ENCODE results near the gene COX5B. TPM values are rescaled to one million over a fixed set of nuclear protein-coding genes. Genes with fewer than 3 reads are reported as not detected.

The COX5B gene
- total RNA-seq, 1 experiment from 2014 or later = 196 TPM

DNA sequence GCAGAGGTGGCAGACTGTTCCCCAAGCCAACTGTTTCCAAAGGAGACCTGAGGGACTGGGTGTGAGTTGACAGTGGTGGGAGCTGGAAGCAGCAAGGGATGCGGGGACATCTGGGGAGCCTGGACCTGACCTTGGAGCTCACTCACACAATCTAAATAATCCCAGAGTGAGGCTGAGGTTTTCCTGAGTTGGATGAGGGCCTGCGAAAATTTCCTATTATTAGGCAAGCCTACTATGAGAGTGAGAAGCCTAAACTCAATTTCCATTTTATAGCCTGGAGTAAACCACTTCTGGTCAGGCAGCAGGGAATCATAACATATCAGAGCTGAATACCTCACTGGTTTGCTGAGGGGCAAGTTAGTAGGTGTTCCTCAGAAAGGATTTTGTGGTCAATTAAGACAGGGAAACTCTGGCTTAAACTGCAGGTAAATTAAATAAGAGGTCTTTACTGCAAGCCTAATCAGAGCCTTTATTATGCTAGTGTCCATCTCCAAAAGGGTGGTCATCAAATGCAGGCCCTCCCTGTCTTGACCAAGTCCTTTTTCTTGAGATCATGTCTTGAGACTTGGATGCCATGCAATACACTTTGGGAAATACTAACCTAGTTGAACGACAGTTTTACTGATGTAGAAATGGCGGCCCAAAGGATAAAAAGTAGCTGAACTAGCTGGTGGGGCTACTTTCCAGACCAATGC lies 1.7 kb upstream of the COX5B start:
- Mint-ChIP-seq H3K27me3 (ENCODE audit: unreplicated experiment) (peaks cover 3% of the 10 kb centered on the region), H3K27ac (ENCODE audit: unreplicated experiment) (no peak overlapping the region), H3K4me1 (ENCODE audit: low read depth, unreplicated experiment) (peaks cover 17% of the 10 kb centered on the region), H3K36me3 (ENCODE audit: insufficient read depth, unreplicated experiment) (peaks cover 32% of the 10 kb centered on the region), H3K4me3 (ENCODE audit: low read depth, unreplicated experiment) (no peak overlapping the region), H3K9me3 (ENCODE audit: low read depth, unreplicated experiment) (no peaks in the 10 kb centered on the region)
- CTCF ChIA-PET = no interaction called here
- TF ChIP-seq, protein P1, sequence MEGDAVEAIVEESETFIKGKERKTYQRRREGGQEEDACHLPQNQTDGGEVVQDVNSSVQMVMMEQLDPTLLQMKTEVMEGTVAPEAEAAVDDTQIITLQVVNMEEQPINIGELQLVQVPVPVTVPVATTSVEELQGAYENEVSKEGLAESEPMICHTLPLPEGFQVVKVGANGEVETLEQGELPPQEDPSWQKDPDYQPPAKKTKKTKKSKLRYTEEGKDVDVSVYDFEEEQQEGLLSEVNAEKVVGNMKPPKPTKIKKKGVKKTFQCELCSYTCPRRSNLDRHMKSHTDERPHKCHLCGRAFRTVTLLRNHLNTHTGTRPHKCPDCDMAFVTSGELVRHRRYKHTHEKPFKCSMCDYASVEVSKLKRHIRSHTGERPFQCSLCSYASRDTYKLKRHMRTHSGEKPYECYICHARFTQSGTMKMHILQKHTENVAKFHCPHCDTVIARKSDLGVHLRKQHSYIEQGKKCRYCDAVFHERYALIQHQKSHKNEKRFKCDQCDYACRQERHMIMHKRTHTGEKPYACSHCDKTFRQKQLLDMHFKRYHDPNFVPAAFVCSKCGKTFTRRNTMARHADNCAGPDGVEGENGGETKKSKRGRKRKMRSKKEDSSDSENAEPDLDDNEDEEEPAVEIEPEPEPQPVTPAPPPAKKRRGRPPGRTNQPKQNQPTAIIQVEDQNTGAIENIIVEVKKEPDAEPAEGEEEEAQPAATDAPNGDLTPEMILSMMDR (IDR thresholded peaks at IDR 0.05; ENCODE audit: unreplicated experiment) = no peak
- DNase-seq = no peak
- intact Hi-C loops (cut with micrococcal nuclease; ENCODE audit: unreplicated experiment) = no loop called here
- no TSS peak for BruUV-seq (replicated peaks)

DNA sequence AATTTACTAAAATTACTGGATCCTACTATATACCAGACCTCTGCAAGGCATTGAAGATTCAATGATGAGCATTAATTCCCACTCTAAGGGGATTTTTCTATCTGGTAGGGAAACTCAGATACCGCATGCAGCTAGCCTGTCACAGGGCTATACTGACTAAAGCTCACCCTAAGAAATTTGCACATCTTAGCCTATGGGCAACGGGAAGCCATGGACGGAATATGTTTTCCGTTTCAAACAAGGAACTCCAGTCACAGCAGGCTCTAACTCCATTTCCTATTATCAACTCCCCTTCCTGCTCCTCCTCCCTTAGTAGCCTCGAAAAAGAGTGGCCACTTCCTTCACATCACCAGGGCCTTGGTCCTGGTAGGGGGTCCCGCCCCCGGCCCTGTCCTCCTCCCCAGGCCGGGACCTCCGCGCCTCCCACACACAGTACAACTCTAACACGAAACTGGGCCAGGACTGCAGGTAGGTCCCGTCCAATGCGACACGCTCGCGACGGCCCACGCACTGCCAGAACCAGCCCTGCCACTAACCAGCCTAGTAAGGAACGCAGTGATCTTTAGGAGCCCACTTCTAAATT lies 659 bp upstream of the COX5B start:
- Mint-ChIP-seq H3K9me3 (ENCODE audit: low read depth, unreplicated experiment) (no peaks in the 10 kb centered on the region), H3K4me3 (ENCODE audit: low read depth, unreplicated experiment) (peak overlapping the region; percentile 98), H3K4me1 (ENCODE audit: low read depth, unreplicated experiment) (peaks cover 17% of the 10 kb centered on the region), H3K36me3 (ENCODE audit: insufficient read depth, unreplicated experiment) (peaks cover 42% of the 10 kb centered on the region), H3K27me3 (ENCODE audit: unreplicated experiment) (no peaks in the 10 kb centered on the region), H3K27ac (ENCODE audit: unreplicated experiment) (peak overlapping the region; percentile 94)
- no peak for DNase-seq
- CTCF ChIA-PET = interaction anchor here (1.0 to 1.5 kb wide), 3 partner anchors 17 to 55 kb away, joined by 4 to 9 read pairs (median 7); partner anchors contain the start of gene ACTR1B
- BruUV-seq (replicated peaks) = TSS peak; percentile 80
- intact Hi-C loops (cut with micrococcal nuclease; ENCODE audit: unreplicated experiment) = no loop called here
- TF ChIP-seq, protein P1 (IDR thresholded peaks at IDR 0.05; ENCODE audit: unreplicated experiment) = no peak

- Mint-ChIP-seq H3K27me3 (ENCODE audit: unreplicated experiment) (no peaks in the 10 kb centered on the region), H3K4me1 (ENCODE audit: low read depth, unreplicated experiment) (peaks cover 17% of the 10 kb centered on the region), H3K9me3 (ENCODE audit: low read depth, unreplicated experiment) (no peaks in the 10 kb centered on the region), H3K27ac (ENCODE audit: unreplicated experiment) (peak overlapping the region; percentile 66), H3K4me3 (ENCODE audit: low read depth, unreplicated experiment) (peak overlapping the region; percentile 98), H3K36me3 (ENCODE audit: insufficient read depth, unreplicated experiment) (peaks cover 53% of the 10 kb centered on the region)
- intact Hi-C loops (cut with micrococcal nuclease; ENCODE audit: unreplicated experiment) = no loop called here
- CTCF ChIA-PET = interaction anchor here (0.6 kb wide), 1 partner anchor 89 kb away, joined by 3 read pairs; no protein-coding TSS in a partner anchor
- TSS peak; percentile 57 for BruUV-seq (replicated peaks)
- DNase-seq = no peak
- TF ChIP-seq, protein P1 (IDR thresholded peaks at IDR 0.05; ENCODE audit: unreplicated experiment) = no peak
Observed at GRCh38 chr2:97646977-97647376, 1.1 kb downstream of the COX5B start.

- no peak for DNase-seq
- CTCF ChIA-PET = no interaction called here
- intact Hi-C loops (cut with micrococcal nuclease; ENCODE audit: unreplicated experiment) = no loop called here
- H3K27me3 Mint-ChIP-seq (ENCODE audit: unreplicated experiment) = no peaks in the 10 kb centered on the region
- H3K4me1 Mint-ChIP-seq (ENCODE audit: low read depth, unreplicated experiment) = peaks cover 10% of the 10 kb centered on the region
- peak overlapping the region; percentile 76 for H3K27ac Mint-ChIP-seq (ENCODE audit: unreplicated experiment)
- BruUV-seq (replicated peaks) = no TSS peak
- TF ChIP-seq, protein P1 (IDR thresholded peaks at IDR 0.05; ENCODE audit: unreplicated experiment) = no peak
- H3K36me3 Mint-ChIP-seq (ENCODE audit: insufficient read depth, unreplicated experiment) = peaks cover 64% of the 10 kb centered on the region
- no peak overlapping the region for H3K4me3 Mint-ChIP-seq (ENCODE audit: low read depth, unreplicated experiment)
- peaks cover 17% of the 10 kb centered on the region for H3K9me3 Mint-ChIP-seq (ENCODE audit: low read depth, unreplicated experiment)
Observed at GRCh38 chr2:97651114-97651513, 5.3 kb downstream of the COX5B start.
